Measurements from ENCODE around the gene PCBD2.

GRCh38 chr5:134995850-134996402, 91.0 kb downstream of the PCBD2 start:
- TF ChIP-seq CTCF (IDR thresholded peaks at IDR 0.05) (no peak), POLR2A (IDR thresholded peaks at IDR 0.05) (no peak), EP300 (IDR thresholded peaks at IDR 0.05) (no peak)

Measured in ovary (tissue), 3 donors.